ENCODE results near the gene DNMT3B. TPM values are rescaled to one million over a fixed set of nuclear protein-coding genes. Genes with fewer than 3 reads are reported as not detected.

Gene DNMT3B
- total RNA-seq, 1 experiment from 2014 or later = 105 TPM

DNA sequence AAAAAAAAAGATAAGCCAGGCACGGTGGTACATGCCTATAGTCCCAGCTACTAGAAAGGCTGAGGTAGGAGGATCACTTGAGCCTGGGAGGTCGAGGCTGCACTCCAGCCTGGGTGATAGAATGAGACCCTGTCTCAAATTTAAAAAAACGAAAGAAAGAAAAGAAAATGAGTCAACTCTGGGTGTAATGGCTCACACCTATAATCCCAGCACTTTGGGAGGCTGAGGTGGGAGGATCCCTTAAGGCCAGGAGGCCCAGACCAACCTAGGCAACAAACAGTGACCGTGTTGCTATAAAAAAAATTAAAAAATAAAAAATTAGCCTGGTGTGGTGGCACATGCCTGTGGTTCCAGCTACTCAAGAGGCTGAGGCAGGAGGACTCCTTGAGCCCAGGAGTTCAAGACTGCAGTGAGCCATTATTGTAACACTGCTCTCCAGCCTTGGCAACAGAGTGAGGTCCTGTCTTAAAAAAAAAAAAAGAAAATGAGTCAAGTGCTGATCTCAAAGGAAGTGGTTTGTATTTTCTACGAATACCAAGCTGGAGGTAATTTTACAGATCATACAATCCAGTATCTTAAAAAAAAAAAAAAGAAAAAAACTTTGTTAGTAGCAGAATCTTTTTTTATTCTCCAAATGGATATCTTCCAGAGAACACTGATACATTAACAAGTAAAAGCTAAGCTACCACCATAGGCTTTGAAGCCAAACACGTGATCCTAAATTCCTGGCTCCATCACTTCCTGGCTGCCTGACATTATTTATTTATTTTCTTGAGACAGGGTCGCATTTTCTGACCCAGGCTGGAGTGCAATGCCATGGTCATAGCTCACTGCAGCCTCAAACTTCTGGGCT is 24.6 kb upstream of the DNMT3B start:
- Histone ChIP-seq H3K4me3 (ENCODE audit: low read depth, low read length) (no peak overlapping the region), H3K27me3 (replicated peaks; ENCODE audit: control insufficient read depth, insufficient read depth, low read length) (no peaks in the 10 kb centered on the region), H3K36me3 (ENCODE audit: control insufficient read depth, insufficient read depth, low read length) (0 out of 2 replicates have a peak, but pooled peaks cover 1% of the 10 kb centered on the region), H3K4me1 (peaks cover 19% of the 10 kb centered on the region), H3K9me3 (no peaks in the 10 kb centered on the region)
- TF ChIP-seq, protein P1, sequence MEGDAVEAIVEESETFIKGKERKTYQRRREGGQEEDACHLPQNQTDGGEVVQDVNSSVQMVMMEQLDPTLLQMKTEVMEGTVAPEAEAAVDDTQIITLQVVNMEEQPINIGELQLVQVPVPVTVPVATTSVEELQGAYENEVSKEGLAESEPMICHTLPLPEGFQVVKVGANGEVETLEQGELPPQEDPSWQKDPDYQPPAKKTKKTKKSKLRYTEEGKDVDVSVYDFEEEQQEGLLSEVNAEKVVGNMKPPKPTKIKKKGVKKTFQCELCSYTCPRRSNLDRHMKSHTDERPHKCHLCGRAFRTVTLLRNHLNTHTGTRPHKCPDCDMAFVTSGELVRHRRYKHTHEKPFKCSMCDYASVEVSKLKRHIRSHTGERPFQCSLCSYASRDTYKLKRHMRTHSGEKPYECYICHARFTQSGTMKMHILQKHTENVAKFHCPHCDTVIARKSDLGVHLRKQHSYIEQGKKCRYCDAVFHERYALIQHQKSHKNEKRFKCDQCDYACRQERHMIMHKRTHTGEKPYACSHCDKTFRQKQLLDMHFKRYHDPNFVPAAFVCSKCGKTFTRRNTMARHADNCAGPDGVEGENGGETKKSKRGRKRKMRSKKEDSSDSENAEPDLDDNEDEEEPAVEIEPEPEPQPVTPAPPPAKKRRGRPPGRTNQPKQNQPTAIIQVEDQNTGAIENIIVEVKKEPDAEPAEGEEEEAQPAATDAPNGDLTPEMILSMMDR (IDR thresholded peaks at IDR 0.05; ENCODE audit: insufficient read depth in 1 of 2, low read depth in 1 of 2, low read length in 1 of 2, severe bottlenecking in 1 of 2, unreplicated experiment in 1 of 2) = no peak
- H3K9me3 Mint-ChIP-seq (ENCODE audit: unreplicated experiment) = no peaks in the 10 kb centered on the region
- intact Hi-C loops (cut with micrococcal nuclease; ENCODE audit: unreplicated experiment) = no loop called here
- H3K4me3 Mint-ChIP-seq (ENCODE audit: unreplicated experiment) = no peak overlapping the region
- POLR2A ChIA-PET = interaction anchor here (0.6 to 0.7 kb wide), 3 partner anchors 41 to 125 kb away, joined by 3 to 7 read pairs (median 4); no protein-coding TSS in a partner anchor
- H3K27me3 Mint-ChIP-seq (ENCODE audit: insufficient read depth, unreplicated experiment) = no peaks in the 10 kb centered on the region
- DNase-seq = no peak
- CTCF ChIA-PET = interaction anchor here (1.0 kb wide), 1 partner anchor 41 kb away, joined by 3 read pairs; no protein-coding TSS in a partner anchor
- peaks cover 22% of the 10 kb centered on the region for H3K4me1 Mint-ChIP-seq (ENCODE audit: low read depth, unreplicated experiment)
- no TSS peak for BruUV-seq (replicated peaks)
- H3K36me3 Mint-ChIP-seq (ENCODE audit: insufficient read depth, unreplicated experiment) = peaks cover 77% of the 10 kb centered on the region
- H3K27ac Mint-ChIP-seq (ENCODE audit: unreplicated experiment) = no peak overlapping the region

- TF ChIP-seq, protein P1 (IDR thresholded peaks at IDR 0.05; ENCODE audit: insufficient read depth in 1 of 2, low read depth in 1 of 2, low read length in 1 of 2, severe bottlenecking in 1 of 2, unreplicated experiment in 1 of 2) = no peak
- H3K4me3 ChIP-seq (ENCODE audit: low read depth, low read length) = no peak overlapping the region
- no peaks in the 10 kb centered on the region for H3K27me3 ChIP-seq (replicated peaks; ENCODE audit: control insufficient read depth, insufficient read depth, low read length)
- ChIA-PET POLR2A (no interaction called here), CTCF (interaction anchor here (3.8 kb wide), 1 partner anchor 10 kb away, joined by 16 read pairs; no protein-coding TSS in a partner anchor)
- peaks cover 36% of the 10 kb centered on the region for H3K4me1 ChIP-seq
- intact Hi-C loops (cut with micrococcal nuclease; ENCODE audit: unreplicated experiment) = no loop called here
- H3K27me3 Mint-ChIP-seq (ENCODE audit: insufficient read depth, unreplicated experiment) = no peaks in the 10 kb centered on the region
- H3K36me3 Mint-ChIP-seq (ENCODE audit: insufficient read depth, unreplicated experiment) = peaks cover 63% of the 10 kb centered on the region
- H3K4me3 Mint-ChIP-seq (ENCODE audit: unreplicated experiment) = no peak overlapping the region
- no peak for DNase-seq
- BruUV-seq (replicated peaks) = no TSS peak
- 0 out of 2 replicates have a peak, but pooled peaks cover 1% of the 10 kb centered on the region for H3K36me3 ChIP-seq (ENCODE audit: control insufficient read depth, insufficient read depth, low read length)
- no peak overlapping the region for H3K27ac Mint-ChIP-seq (ENCODE audit: unreplicated experiment)
- no peaks in the 10 kb centered on the region for H3K9me3 Mint-ChIP-seq (ENCODE audit: unreplicated experiment)
- H3K4me1 Mint-ChIP-seq (ENCODE audit: low read depth, unreplicated experiment) = peaks cover 20% of the 10 kb centered on the region
- H3K9me3 ChIP-seq = no peaks in the 10 kb centered on the region
Measured at GRCh38 chr20:32741151-32741550, 21.0 kb upstream of the DNMT3B start.

DNA sequence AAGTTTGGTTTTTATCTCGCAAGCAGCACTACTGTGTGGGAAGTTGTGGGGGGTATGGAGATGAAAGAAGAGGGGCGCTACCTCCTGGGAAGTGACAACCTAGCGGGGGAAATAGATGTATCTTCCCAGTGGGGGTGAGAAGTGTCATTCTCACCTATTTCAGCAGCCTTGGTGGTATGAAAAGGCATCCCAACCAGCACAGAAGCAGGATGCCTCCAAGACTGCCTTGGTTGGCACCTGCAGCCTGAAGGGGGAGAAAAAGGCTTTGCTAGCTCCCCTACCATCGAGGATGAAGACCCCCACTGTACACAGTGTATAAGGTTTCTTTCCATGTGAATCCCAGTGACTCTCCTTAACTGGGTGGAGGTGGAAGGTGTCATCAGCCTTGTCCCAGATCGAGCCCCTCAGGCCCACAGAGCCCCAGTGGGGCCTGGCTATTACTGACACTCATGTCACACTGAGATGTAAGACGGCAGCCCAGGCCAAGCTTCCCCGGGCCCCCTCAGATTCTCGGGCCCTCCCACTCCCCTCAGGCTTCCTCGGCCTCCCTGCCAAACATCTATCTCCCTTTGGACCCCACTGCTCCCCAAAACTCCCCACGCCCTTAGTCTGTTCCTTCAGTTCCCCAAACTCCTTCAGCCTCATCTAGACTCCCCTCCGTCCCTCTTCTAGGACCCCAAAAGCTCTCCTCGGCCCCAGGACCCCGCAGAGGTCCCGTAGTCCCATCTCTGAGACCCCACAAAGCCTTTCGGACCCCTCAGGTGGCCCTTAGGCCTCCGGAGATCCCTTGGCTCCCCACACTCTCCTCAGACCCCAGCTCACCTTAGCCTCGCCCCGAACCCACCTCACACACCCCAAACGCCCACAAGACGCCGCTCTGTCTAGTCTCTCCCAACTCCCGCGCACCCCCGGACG is 19.6 kb upstream of the DNMT3B start:
- H3K4me3 ChIP-seq (ENCODE audit: low read depth, low read length) = peak overlapping the region; percentile 88
- peaks cover 44% of the 10 kb centered on the region for H3K4me1 ChIP-seq
- TF ChIP-seq, protein P1 (IDR thresholded peaks at IDR 0.05; ENCODE audit: insufficient read depth in 1 of 2, low read depth in 1 of 2, low read length in 1 of 2, severe bottlenecking in 1 of 2, unreplicated experiment in 1 of 2) = peak in 1 of 2 experiments; percentile 19
- BruUV-seq (replicated peaks) = TSS peak; percentile 15
- intact Hi-C loops (cut with micrococcal nuclease; ENCODE audit: unreplicated experiment) = no loop called here
- no peaks in the 10 kb centered on the region for H3K27me3 Mint-ChIP-seq (ENCODE audit: insufficient read depth, unreplicated experiment)
- no peaks in the 10 kb centered on the region for H3K36me3 ChIP-seq (ENCODE audit: control insufficient read depth, insufficient read depth, low read length)
- peak overlapping the region; percentile 87 for H3K27ac Mint-ChIP-seq (ENCODE audit: unreplicated experiment)
- peak in 1 of 2 experiments; percentile 52 for DNase-seq
- CTCF ChIA-PET = interaction anchor here (1.6 to 3.8 kb wide), 6 partner anchors 11 to 68 kb away, joined by 4 to 42 read pairs (median 14); partner anchors contain the start of genes C20orf203 and DNMT3B
- no peaks in the 10 kb centered on the region for H3K9me3 Mint-ChIP-seq (ENCODE audit: unreplicated experiment)
- H3K4me1 Mint-ChIP-seq (ENCODE audit: low read depth, unreplicated experiment) = peaks cover 20% of the 10 kb centered on the region
- H3K9me3 ChIP-seq = no peaks in the 10 kb centered on the region
- H3K4me3 Mint-ChIP-seq (ENCODE audit: unreplicated experiment) = peak overlapping the region; percentile 89
- POLR2A ChIA-PET = interaction anchor here (0.6 to 3.6 kb wide), 7 partner anchors 8 to 57 kb away, joined by 3 to 51 read pairs (median 7); partner anchors contain the start of gene DNMT3B
- no peaks in the 10 kb centered on the region for H3K27me3 ChIP-seq (replicated peaks; ENCODE audit: control insufficient read depth, insufficient read depth, low read length)
- H3K36me3 Mint-ChIP-seq (ENCODE audit: insufficient read depth, unreplicated experiment) = peaks cover 50% of the 10 kb centered on the region
